Embryonic facial prominence (tissue), 1 donor: ENCODE measurements around the gene MAZ.
"Not testable (repeated sequence)": the region's sequence is repeated elsewhere in the genome, so short reads cannot be mapped to it uniquely, and the experiment has no call there.

ENCODE experiments used
- DNase-seq: peaks from one replicate; pipeline ENCODE4 v3.0.0-alpha.2; 2016; ENCODE audit errors: extremely low spot score

Gene MAZ

DNA sequence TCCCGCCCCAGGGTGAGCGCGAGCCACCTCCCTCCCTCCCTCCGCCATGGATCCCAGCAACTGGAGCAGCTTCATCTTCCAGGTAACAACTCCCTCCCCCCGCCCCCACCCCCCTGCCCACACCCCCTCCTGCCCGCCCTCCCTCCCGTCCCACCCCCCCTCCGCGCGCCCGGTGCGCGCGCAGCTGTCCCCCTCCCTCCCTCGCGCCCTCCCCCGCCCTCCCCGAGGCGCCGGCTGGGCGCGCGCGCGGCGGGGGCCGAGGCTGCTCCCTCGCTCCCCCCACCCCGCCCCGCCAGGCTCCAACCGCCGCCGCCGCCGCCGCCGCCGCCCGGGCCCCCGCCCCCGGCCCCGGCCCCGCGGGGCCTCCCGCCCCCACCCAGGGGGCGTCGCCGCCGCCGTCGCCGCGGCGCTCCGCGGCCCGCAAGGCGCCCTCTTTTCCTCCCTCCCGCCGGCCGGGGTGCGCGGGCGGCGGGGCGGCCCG, at the start of gene MAZ:
MAZ (plus strand) TSS at position 431 of the 481 bp plus-strand sequence. CDS start 173 bp downstream, outside the sequence.
- peak; percentile 86 for DNase-seq

DNA sequence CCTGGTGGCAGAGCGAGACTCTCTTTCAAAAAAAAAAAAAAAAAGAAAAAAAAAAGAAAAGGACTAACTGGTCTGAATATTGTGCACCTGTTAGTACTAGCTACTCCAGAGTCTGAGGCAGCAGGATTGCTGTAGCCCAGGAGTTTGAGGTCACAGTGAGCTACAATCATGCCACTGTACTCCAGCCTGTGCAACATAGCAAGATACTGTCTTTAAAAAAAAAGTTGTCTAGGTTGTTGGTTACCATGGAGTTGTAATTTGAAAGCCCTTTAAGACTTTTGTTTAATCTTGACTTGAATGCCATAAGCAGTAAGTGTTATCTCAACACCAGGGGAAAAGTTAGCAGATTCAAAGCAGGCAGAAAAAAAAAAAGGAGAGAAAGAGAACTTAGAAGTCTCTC, 49.7 kb upstream of the MAZ start:
- no peak for DNase-seq

DNA sequence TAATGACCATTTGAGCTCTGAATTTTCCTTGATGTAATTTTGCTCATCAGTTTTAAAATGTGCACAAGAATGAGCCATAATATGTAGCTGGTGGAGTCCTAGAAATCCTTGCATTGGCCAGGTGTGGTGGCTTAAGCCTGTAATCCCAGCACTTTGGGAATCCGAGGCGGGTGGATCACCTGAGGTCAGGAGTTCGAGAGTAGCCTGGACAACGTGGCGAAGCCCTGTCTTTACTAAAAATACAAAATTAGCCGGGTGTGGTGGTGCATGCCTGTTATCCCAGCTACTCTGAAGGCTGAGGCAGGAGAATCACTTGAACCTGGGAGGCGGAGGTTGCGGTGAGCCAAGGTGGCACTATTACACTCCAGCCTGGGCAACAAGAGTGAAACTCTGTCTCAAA, 49.2 kb upstream of the MAZ start:
- not testable (repeated sequence) for DNase-seq

GRCh38 chr16:29757950-29758466, 48.3 kb upstream of the MAZ start:
- DNase-seq = no peak

- DNase-seq = no peak
These were observed 45.6 kb upstream of the MAZ start for GRCh38 chr16:29760567-29761279.

- DNase-seq = not testable (repeated sequence)
These were observed 45.1 kb upstream of the MAZ start for GRCh38 chr16:29761280-29761651.

GRCh38 chr16:29761882-29762281, 44.4 kb upstream of the MAZ start:
- DNase-seq = no peak

- no peak for DNase-seq
These were observed 43.0 kb upstream of the MAZ start for GRCh38 chr16:29763326-29763725.

GRCh38 chr16:29765167-29766032, 40.9 kb upstream of the MAZ start:
- DNase-seq = no peak

GRCh38 chr16:29766571-29766970, 39.8 kb upstream of the MAZ start:
- DNase-seq = no peak

GRCh38 chr16:29767062-29767461, 39.3 kb upstream of the MAZ start:
- DNase-seq = no peak

DNA sequence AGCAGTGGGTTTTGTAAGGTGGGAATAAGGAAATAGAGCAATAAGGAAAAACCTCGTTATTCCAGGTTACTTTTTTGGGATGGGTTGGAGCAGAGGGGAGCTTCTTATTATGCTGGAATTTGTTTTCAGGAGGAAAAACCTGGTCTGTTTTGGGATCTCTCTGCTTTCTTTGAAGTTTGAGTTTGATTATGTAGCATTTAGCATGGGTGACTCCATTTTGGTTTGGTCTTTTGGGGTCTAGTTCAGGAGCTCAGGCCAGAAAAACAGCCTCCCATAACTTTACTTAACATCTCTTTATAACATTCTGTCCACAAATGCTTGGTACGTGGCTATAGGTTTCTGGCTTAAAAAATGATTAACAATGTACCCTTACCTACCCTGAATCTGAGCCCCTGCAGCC, 36.8 kb upstream of the MAZ start:
- DNase-seq = no peak

- DNase-seq = no peak
These were observed 35.9 kb upstream of the MAZ start for GRCh38 chr16:29770250-29770929.

DNA sequence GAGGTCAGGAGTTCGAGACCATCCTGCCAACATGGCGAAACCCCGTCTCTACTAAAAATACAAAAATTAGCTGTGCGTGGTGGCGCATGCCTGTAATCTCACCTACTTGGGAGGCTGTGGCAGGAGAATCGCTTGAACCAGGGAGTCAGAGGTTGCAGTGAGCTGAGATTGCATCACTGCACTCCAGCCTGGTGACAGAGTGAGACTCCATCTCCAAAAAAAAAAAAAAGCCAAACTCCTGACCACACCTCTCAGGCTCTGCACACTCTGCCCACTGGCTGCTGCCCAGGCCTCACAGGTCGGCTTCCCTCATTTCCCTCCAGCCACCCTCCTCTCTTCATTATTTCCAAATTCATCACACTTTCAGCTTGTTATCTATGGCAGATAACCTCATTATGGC, 34.0 kb upstream of the MAZ start:
- DNase-seq = not testable (repeated sequence)

- no peak for DNase-seq
These were observed 31.6 kb upstream of the MAZ start for GRCh38 chr16:29774730-29775129.

DNA sequence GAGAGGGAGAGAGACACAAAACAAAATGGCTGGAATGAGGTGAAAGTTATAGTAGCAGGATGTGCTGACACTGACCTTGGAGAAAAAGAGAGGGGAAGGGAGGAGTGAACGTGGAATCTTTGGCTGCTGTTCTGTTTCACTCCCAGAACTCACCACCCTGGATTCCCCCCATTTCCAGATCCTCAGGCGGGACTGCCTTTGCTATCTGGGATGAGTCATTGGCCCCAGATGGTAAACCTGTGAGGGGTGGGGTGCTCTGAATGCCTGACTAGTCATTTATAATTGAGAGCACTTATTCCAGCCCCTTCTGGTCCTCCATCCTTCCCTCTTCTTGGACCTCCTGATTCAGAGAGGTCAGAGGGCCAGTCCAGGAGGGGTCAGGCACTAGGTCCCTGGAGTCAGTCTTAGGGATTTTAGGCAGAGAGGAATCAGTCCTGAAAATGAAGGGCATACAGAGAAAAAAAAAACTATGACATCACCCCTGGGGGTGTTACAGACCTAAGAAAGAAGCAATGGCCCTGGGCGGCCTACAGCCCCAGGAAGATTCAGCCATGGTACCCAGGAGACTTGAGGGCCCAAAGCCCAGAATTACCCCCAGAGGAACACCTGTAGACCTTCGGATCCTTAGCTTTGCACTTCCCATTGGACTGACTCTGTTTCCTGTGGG, 30.5 kb upstream of the MAZ start:
- DNase-seq = no peak

DNA sequence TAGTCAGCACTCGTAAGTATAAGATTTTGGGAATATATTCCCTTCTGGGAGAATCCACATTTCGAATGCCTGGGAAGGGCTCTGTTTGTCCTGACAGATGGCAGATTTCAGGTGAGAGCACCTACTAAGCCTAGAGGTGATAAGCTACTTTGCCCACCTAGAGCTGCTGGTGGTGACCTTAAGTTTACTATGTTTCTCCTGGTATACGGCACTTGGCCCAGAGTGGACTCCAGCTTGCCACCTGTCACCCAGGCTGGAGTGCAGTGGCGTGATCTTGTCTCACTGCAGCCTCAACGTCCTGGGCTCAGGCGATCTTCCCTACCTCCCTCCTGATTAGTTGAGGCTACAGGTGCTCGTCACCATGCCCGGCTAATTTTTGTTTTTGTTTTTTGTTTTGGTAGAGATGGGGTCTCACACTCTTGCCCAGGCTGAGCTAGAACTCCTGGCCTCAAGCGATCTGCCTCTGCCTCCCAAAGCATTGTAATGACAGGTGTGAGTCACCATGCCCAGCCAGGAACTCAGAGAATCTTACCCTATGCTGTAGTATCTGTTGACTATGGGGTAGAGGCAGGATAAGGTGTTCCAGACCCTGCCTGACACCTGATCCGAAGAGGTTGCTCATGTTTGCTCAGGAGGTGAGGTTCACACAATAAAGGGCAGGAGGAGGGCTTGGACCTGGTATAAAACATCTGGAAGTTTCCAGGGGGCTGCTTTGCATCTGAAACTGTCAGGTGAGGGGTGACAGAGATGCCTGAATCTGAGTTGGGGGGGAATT, 28.6 kb upstream of the MAZ start, which contains the start of gene ZG16:
ZG16 (plus strand) TSS at position 681 of the 775 bp plus-strand sequence. CDS start 1,011 bp downstream, outside the sequence.
- no peak for DNase-seq

DNA sequence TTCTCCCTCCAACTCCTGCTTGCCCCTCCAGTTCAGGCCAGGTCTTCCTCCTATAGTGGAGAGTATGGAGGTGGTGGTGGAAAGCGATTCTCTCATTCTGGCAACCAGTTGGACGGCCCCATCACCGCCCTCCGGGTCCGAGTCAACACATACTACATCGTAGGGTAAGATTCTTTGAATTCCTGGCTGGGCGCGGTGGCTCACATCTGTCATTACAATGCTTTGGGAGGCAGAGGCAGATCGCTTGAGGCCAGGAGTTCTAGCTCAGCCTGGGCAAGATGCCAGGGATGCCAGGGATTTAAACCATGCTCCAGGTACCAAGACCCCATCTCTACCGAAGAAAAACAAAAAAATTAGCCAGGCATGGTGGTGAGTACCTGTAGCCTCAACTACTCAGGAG, 26.9 kb upstream of the MAZ start:
- DNase-seq = no peak

GRCh38 chr16:29783094-29783953, 23.0 kb upstream of the MAZ start:
- DNase-seq = not testable (repeated sequence)

- no peak for DNase-seq
These were observed 22.2 kb upstream of the MAZ start for GRCh38 chr16:29784157-29784556.
